ENCODE measurements around the gene OPA1.

The OPA1 gene

GRCh38 chr3:193686665-193687483 lies 93.9 kb downstream of the OPA1 start:
- DNase-seq (ENCODE audit: insufficient read length, low spot score) = no peak
- FAIRE-seq = no peak
- TF ChIP-seq POLR2A (IDR thresholded peaks at IDR 0.05; ENCODE audit: low read depth, low read length) (no peak), PAX5 (IDR thresholded peaks at IDR 0.05; ENCODE audit: insufficient read depth, low read length, severe bottlenecking) (no peak), SPI1 (IDR thresholded peaks at IDR 0.05; ENCODE audit: low read depth, low read length) (no peak), POU2F2 (IDR thresholded peaks at IDR 0.05; ENCODE audit: low read depth, low read length) (no peak), TAF1 (IDR thresholded peaks at IDR 0.05; ENCODE audit: low read depth, low read length) (no peak), POLR2AphosphoS5 (IDR thresholded peaks at IDR 0.05; ENCODE audit: low read depth, low read length) (no peak)

- DNase-seq (ENCODE audit: insufficient read length, low spot score) = no peak
- TF ChIP-seq PAX5 (IDR thresholded peaks at IDR 0.05; ENCODE audit: insufficient read depth, low read length, severe bottlenecking) (no peak), SPI1 (IDR thresholded peaks at IDR 0.05; ENCODE audit: low read depth, low read length) (no peak), TAF1 (IDR thresholded peaks at IDR 0.05; ENCODE audit: low read depth, low read length) (no peak), POLR2AphosphoS5 (IDR thresholded peaks at IDR 0.05; ENCODE audit: low read depth, low read length) (no peak), POU2F2 (IDR thresholded peaks at IDR 0.05; ENCODE audit: low read depth, low read length) (no peak), POLR2A (IDR thresholded peaks at IDR 0.05; ENCODE audit: low read depth, low read length) (no peak)
- peak; percentile 70 for FAIRE-seq
Measured at GRCh38 chr3:193688834-193689714, 96.1 kb downstream of the OPA1 start.

- FAIRE-seq = peak; percentile 78
Measured at GRCh38 chr3:193693774-193694173, 100.8 kb downstream of the OPA1 start.

GRCh38 chr3:193701953-193702635 lies 109.1 kb downstream of the OPA1 start:
- FAIRE-seq = peak; percentile 57
- TF ChIP-seq POLR2A (IDR thresholded peaks at IDR 0.05; ENCODE audit: low read depth, low read length) (no peak), POU2F2 (IDR thresholded peaks at IDR 0.05; ENCODE audit: low read depth, low read length) (no peak), POLR2AphosphoS5 (IDR thresholded peaks at IDR 0.05; ENCODE audit: low read depth, low read length) (no peak), SPI1 (IDR thresholded peaks at IDR 0.05; ENCODE audit: low read depth, low read length) (peak; percentile 52), PAX5 (IDR thresholded peaks at IDR 0.05; ENCODE audit: insufficient read depth, low read length, severe bottlenecking) (peak; percentile 87), TAF1 (IDR thresholded peaks at IDR 0.05; ENCODE audit: low read depth, low read length) (no peak)
- DNase-seq (ENCODE audit: insufficient read length, low spot score) = no peak

More at GRCh38 chr3:193693774-193694173, 100.8 kb downstream of the OPA1 start:
- no peak for DNase-seq (ENCODE audit: insufficient read length, low spot score)
- peak; percentile 68 for TF ChIP-seq SPI1 (IDR thresholded peaks at IDR 0.05; ENCODE audit: low read depth, low read length)
- no peak for TF ChIP-seq TAF1 (IDR thresholded peaks at IDR 0.05; ENCODE audit: low read depth, low read length)

GRCh38 chr3:193702967-193703366 lies 110.0 kb downstream of the OPA1 start:
- no peak for FAIRE-seq
- TF ChIP-seq POU2F2 (IDR thresholded peaks at IDR 0.05; ENCODE audit: low read depth, low read length) (no peak), TAF1 (IDR thresholded peaks at IDR 0.05; ENCODE audit: low read depth, low read length) (no peak), PAX5 (IDR thresholded peaks at IDR 0.05; ENCODE audit: insufficient read depth, low read length, severe bottlenecking) (no peak), POLR2AphosphoS5 (IDR thresholded peaks at IDR 0.05; ENCODE audit: low read depth, low read length) (no peak), POLR2A (IDR thresholded peaks at IDR 0.05; ENCODE audit: low read depth, low read length) (no peak), SPI1 (IDR thresholded peaks at IDR 0.05; ENCODE audit: low read depth, low read length) (no peak)
- DNase-seq (ENCODE audit: insufficient read length, low spot score) = no peak

GRCh38 chr3:193704431-193704830 lies 111.4 kb downstream of the OPA1 start:
- no peak for FAIRE-seq
- no peak for DNase-seq (ENCODE audit: insufficient read length, low spot score)
- TF ChIP-seq TAF1 (IDR thresholded peaks at IDR 0.05; ENCODE audit: low read depth, low read length) (no peak), POLR2AphosphoS5 (IDR thresholded peaks at IDR 0.05; ENCODE audit: low read depth, low read length) (no peak), SPI1 (IDR thresholded peaks at IDR 0.05; ENCODE audit: low read depth, low read length) (no peak), POLR2A (IDR thresholded peaks at IDR 0.05; ENCODE audit: low read depth, low read length) (no peak), POU2F2 (IDR thresholded peaks at IDR 0.05; ENCODE audit: low read depth, low read length) (no peak), PAX5 (IDR thresholded peaks at IDR 0.05; ENCODE audit: insufficient read depth, low read length, severe bottlenecking) (no peak)

- FAIRE-seq = no peak
- DNase-seq (ENCODE audit: insufficient read length, low spot score) = no peak
- TF ChIP-seq POLR2A (IDR thresholded peaks at IDR 0.05; ENCODE audit: low read depth, low read length) (no peak), SPI1 (IDR thresholded peaks at IDR 0.05; ENCODE audit: low read depth, low read length) (no peak)
Measured at GRCh38 chr3:193708270-193708669, 115.3 kb downstream of the OPA1 start.

- no peak for TF ChIP-seq POU2F2 (IDR thresholded peaks at IDR 0.05; ENCODE audit: low read depth, low read length)
- DNase-seq (ENCODE audit: insufficient read length, low spot score) = no peak
- FAIRE-seq = no peak
Measured at GRCh38 chr3:193710286-193711165, 117.5 kb downstream of the OPA1 start.

- DNase-seq (ENCODE audit: insufficient read length, low spot score) (no peak), FAIRE-seq (no peak)
- TF ChIP-seq SPI1 (IDR thresholded peaks at IDR 0.05; ENCODE audit: low read depth, low read length) = no peak
- TF ChIP-seq PAX5 (IDR thresholded peaks at IDR 0.05; ENCODE audit: insufficient read depth, low read length, severe bottlenecking) = no peak
- TF ChIP-seq TAF1 (IDR thresholded peaks at IDR 0.05; ENCODE audit: low read depth, low read length) = no peak
- no peak for TF ChIP-seq POLR2A (IDR thresholded peaks at IDR 0.05; ENCODE audit: low read depth, low read length)
- no peak for TF ChIP-seq POU2F2 (IDR thresholded peaks at IDR 0.05; ENCODE audit: low read depth, low read length)
- no peak for TF ChIP-seq POLR2AphosphoS5 (IDR thresholded peaks at IDR 0.05; ENCODE audit: low read depth, low read length)
Measured at GRCh38 chr3:193711166-193711485, 118.1 kb downstream of the OPA1 start.

Measured in GM12891 (cell line).